GM12878 (cell line): Measurements from ENCODE around the gene SDS.

Experiments used
- CHD2 ChIP-seq: IDR thresholded peaks from 2 replicates; pipeline ENCODE4 v1.6.1; 2011; ENCODE audit warnings: low read depth, low read length, improper control_type of control experiment, borderline replicate concordance
- CTCF ChIP-seq, 3 experiments: IDR thresholded peaks in 2 of 3; conservative IDR thresholded peaks in 1 of 3; 2 replicates each; pipeline ENCODE4 v1.5.1; 2011; ENCODE audit warnings: low read depth in 3 of 3, low read length in 3 of 3, mild to moderate bottlenecking in 3 of 3, control low read depth in 2 of 3, moderate library complexity in 2 of 3, inconsistent platforms in 1 of 3, mixed read lengths in 1 of 3; ENCODE audit not compliant: control insufficient read depth in 2 of 3, insufficient read depth in 1 of 3; ENCODE audit errors: extremely low read depth in 1 of 3
- EZH2 ChIP-seq: IDR thresholded peaks from 2 replicates; pipeline ENCODE4 v1.6.1; 2012; ENCODE audit warnings: low read depth, mild to moderate bottlenecking, control low read depth, inconsistent platforms, low read length, borderline replicate concordance; ENCODE audit not compliant: control insufficient read depth
- MEF2A ChIP-seq: IDR thresholded peaks from 2 replicates; pipeline ENCODE4 v1.6.1; 2011; ENCODE audit warnings: low read depth, mild to moderate bottlenecking, low read length, moderate library complexity; ENCODE audit not compliant: insufficient read depth
- NKRF ChIP-seq: fragments of 450-650 bp; conservative IDR thresholded peaks from 2 replicates; pipeline ENCODE4 v1.6.1; 2017; ENCODE audit warnings: mild to moderate bottlenecking, moderate library complexity
- NR2C2 ChIP-seq: IDR thresholded peaks from 2 replicates; pipeline ENCODE4 v1.6.1; 2011; ENCODE audit warnings: borderline replicate concordance, low read depth; ENCODE audit not compliant: control insufficient read depth, insufficient read length
- POLR2A ChIP-seq: IDR thresholded peaks from 2 replicates; pipeline ENCODE4 v1.6.1; 2011; ENCODE audit warnings: low read depth, mild to moderate bottlenecking, low read length
- REST ChIP-seq: IDR thresholded peaks from 2 replicates; pipeline ENCODE4 v1.6.1; 2012; ENCODE audit warnings: mild to moderate bottlenecking, low read depth, low read length
- SMC3 ChIP-seq: IDR thresholded peaks from 2 replicates; pipeline ENCODE4 v1.6.1; 2011; ENCODE audit warnings: low read length, improper control_type of control experiment, borderline replicate concordance
- TCF7 ChIP-seq: IDR thresholded peaks from 2 replicates; pipeline ENCODE4 v1.6.1; 2014; ENCODE audit warnings: antibody characterized with exemption, borderline replicate concordance

- TF ChIP-seq POLR2A: no peak
- no peak for TF ChIP-seq REST
- TF ChIP-seq CTCF (IDR thresholded peaks at IDR 0.05 in 2 of 3, conservative IDR thresholded peaks at IDR 0.05 in 1 of 3; ENCODE audit: control insufficient read depth in 2 of 3, extremely low read depth in 1 of 3, insufficient read depth in 1 of 3, low read depth in 3 of 3, low read length in 3 of 3): no peak
- no peak for TF ChIP-seq SMC3
- TF ChIP-seq NKRF: no peak
- TF ChIP-seq CHD2: no peak
- no peak for TF ChIP-seq TCF7
- no peak for TF ChIP-seq NR2C2
- no peak for TF ChIP-seq MEF2A
- no peak for TF ChIP-seq EZH2
Measured at GRCh38 chr12:113449299-113449698, 45.6 kb upstream of the SDS start.
